Measurements from ENCODE around the gene CDK2.
"Not testable (repeated sequence)": the region's sequence is repeated elsewhere in the genome, so short reads cannot be mapped to it uniquely, and the experiment has no call there.

The CDK2 gene

DNA sequence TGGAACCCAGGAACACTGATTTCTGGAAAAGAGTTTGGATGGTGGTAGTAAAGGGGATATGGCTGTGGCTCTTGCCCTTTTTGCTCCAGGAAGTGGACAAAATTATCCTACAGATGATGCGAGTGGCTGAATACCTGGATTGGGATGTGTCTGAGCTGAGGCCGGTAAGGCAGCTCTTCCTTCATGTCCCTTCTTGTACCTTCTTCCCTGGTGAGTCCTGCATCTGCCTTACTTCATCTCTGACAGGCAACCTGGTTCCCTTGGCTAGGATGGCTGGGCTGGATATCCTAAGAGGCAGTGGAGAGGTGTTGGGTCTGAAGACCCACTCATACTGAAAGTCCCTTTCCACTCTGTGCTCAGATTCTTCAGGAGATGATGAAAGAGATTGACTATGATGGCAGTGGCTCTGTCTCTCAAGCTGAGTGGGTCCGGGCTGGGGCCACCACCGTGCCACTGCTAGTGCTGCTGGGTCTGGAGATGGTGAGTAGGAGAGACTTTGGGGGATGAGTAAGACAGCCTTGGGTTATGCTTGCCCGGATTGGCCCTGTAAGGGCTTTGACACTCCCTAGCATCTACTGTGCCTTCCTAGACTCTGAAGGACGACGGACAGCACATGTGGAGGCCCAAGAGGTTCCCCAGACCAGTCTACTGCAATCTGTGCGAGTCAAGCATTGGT lies 27.7 kb upstream of the CDK2 start:
- peak in 1 of 2 donors; percentile 26 for DNase-seq

- DNase-seq, result peak; percentile 83 to 87
Measured at GRCh38 chr12:55940065-55940732, 26.4 kb upstream of the CDK2 start.

GRCh38 chr12:55942055-55942454 lies 24.6 kb upstream of the CDK2 start:
- DNase-seq, result no peak

DNA sequence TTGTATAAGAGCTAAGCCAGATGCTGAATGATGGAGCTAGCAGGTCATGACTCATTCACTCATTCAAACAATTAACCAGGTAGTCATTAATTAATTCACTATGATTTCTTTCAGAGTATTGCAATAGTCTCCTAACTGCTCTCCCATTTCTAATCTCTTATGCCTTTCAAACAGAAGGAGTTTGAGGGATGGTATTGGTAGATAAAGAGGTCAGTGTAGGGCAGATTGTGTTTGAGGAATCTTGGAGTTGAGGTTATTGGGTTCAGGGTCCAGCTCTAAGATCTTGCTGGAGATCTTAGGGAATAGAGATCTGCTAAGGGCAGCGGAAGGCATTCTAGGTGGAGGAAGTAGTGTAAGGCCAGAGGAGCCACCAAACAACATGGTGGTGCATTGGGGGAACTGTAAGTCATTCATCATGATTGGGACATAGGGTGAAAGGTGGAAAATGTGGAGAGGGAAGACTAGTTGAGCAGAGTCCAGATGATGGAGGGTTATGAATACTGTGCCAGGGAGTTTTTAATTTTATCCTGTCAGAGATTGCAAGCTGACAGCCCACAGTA lies 24.0 kb upstream of the CDK2 start:
- DNase-seq, result no peak

DNA sequence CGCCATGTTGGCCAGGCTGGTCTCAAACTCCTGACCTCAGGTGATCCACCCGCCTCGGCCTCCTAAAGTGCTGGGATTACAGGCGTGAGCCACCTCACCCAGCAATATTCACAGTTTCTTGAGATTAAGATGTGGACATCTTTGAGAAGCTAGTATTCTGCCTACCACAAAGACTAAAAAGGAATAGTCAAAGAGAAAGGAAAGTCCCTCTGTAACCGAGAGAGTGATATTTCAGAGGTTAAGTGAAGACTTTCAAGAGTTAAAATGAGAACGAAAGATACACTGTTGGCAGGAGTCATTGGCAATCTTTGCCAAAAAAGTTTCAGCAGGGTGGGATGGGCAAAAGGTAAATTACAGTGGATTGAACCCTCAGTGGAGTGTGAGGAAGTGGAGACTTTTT lies 20.1 kb upstream of the CDK2 start:
- DNase-seq, result no peak

DNA sequence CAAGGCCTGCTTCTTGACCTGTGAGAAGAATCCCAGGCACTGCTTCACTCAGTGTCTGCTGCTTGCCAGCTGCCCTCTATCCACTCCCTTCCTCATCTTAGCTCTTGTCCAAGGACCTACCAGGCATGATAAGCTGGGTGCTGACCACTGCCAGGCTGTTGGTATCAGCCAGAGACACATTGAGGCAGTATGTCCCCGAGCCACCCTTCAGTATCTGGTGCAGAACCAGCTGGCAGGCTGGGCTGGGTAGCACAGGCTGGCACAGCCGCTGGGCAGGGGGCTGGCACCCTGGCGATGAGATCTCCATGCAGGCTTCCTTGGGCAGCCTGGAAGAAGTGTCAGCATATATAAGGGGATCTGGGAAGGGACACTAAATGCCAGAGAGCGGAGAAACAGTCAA lies 11.3 kb upstream of the CDK2 start:
- no peak for DNase-seq

DNA sequence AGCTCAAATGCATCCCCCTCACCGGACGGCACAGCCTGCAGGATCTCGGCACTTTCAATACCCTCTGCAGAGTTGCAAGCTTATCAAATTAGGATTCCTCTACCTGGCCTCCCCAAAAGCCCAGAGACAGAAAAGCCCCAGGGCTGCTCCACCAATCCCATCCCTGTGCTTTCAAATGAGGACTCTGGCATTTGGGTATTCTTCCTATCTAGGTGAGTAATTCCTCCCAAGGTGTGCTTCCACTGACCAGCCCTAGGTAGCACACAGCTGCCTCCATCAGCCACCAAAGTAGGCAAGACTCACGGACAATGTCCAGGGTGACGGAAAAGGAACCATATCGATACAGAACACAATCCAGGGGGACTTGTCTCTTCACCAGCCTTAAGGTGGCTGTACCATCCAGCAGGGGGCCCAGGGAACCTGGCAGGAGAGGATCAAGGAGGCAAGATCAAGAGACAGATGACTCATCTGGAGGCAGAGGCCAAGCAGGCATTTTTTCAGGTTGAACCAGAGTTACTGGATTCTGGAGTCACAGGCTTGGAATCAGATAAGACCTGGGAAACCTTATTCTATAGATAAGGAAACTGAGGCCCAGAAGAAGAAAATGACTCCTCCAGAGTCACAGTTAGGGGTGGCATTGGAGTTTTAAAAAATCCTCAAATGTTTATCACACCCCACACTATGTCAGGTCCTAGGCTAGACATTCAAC lies 10.7 kb upstream of the CDK2 start:
- DNase-seq, result peak; percentile 52 to 59

GRCh38 chr12:55957106-55957859 lies 9.3 kb upstream of the CDK2 start:
- no peak for DNase-seq

GRCh38 chr12:55963760-55964159 lies 2.9 kb upstream of the CDK2 start:
- DNase-seq, result no peak

DNA sequence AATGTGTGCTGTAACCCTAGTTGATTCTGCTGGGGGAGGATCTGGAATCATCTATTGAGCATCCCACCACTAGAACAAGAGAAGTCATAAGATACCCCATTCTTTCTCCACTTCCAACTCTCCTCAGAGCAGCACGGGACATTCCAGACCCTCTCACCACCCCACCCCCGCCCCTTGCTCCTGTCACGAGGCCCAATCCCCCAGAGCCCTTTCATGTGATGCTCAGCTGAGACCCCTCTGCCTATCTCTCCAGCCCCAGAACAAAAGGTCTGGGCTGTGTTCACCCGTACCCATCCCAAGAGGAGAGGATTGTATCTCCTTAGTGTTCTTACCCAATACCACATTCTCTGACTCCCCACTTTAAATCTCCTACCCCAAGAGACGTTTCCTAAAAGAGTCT lies 1.4 kb upstream of the CDK2 start:
- no peak for DNase-seq

GRCh38 chr12:55965941-55966407 lies 656 bp upstream of the CDK2 start, which contains the start of gene PMEL:
TSS of gene PMEL (minus strand) at chr12:55966042. CDS start at chr12:55966011, 31 bp downstream.
- DNase-seq, result no peak

GRCh38 chr12:55969356-55969755 lies 2.7 kb downstream of the CDK2 start:
- DNase-seq, result no peak

- no peak for DNase-seq
Measured at GRCh38 chr12:55970775-55971174, 4.1 kb downstream of the CDK2 start.

DNA sequence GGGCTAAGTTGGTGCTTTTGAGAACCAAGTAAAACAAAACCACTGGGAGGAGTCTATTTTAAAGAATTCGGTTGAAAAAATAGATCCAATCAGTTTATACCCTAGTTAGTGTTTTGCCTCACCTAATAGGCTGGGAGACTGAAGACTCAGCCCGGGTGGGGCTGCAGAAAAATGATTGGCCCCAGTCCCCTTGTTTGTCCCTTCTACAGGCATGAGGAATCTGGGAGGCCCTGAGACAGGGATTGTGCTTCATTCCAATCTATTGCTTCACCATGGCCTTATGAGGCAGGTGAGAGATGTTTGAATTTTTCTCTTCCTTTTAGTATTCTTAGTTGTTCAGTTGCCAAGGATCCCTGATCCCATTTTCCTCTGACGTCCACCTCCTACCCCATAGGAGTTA lies 5.4 kb downstream of the CDK2 start:
- no peak for DNase-seq

GRCh38 chr12:55972456-55972855 lies 5.8 kb downstream of the CDK2 start:
- no peak for DNase-seq

DNA sequence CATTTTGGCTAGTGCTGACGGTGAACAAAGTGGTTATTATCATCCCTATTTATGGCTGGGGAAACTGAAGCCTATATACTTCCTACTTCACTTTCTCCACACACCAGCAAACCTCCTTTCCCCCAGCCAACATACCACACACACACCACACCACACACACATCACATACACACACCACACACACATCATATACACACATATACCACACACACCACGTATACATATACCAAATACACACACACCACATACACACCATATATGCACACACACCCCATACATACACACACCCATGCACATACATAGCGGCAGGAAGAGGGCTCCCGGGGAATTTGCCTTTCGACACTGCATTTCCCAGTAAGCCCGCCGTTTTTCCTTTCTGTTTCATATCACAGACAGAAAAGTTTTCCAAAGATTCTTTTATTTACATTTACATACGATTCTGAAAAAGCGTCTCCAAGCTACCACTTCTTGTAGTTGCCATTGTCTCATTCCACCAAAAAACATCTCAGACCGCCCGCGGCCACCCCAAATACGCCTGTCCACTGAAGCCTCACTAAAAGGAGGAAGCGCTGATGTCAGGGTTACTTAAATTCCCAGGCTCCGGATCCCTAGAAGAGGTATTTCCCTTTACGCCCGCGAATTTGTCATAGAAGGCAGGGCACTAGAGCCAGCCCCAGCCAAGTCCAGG lies 6.4 kb downstream of the CDK2 start:
- no peak for DNase-seq

DNA sequence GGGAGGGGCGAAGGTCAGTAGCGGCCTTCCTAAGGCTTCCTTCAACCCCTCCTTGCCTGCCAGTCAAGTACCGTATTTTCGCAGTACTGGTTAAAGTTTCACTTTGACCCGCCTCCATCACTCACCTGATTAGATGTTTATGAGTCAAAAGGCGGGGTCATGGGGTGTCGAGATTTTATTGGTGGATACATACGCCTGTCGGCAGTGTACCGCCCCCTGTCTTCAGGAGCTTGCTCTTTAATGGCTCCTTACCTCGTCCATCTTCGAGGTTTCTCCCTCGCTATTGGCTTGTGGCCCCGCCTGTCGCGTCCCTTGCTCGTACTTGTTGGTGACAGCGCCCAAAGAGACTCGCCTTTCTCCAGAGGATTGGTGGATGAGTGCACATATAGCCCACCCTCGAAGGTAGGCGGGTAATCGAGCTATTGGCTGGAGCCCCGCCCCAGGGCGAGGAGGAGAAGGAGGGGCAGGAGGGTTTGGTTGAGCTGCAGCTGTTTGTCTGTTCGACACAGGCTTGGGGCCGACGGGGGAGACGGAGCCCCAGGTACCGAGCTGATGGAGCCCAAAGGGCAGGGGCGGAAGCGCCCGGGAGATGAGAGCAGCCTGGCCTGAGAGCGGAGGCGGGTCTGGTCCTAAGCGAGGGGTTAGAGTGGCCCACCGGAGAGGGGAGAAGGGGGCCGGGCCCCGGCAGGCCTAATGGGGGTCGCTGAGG lies 7.1 kb downstream of the CDK2 start, which contains the start of gene RAB5B:
TSS of gene RAB5B (plus strand) at position 480 of the 709 bp plus-strand sequence. CDS start 12,883 bp downstream, outside the sequence.
- peak; percentile 95 to 97 for DNase-seq

GRCh38 chr12:55974308-55974730 lies 7.7 kb downstream of the CDK2 start:
- DNase-seq, result peak; percentile 39 to 52

GRCh38 chr12:55978393-55978792 lies 11.8 kb downstream of the CDK2 start:
- no peak for DNase-seq

- DNase-seq, result no peak
Measured at GRCh38 chr12:55979069-55979468, 12.4 kb downstream of the CDK2 start.

DNA sequence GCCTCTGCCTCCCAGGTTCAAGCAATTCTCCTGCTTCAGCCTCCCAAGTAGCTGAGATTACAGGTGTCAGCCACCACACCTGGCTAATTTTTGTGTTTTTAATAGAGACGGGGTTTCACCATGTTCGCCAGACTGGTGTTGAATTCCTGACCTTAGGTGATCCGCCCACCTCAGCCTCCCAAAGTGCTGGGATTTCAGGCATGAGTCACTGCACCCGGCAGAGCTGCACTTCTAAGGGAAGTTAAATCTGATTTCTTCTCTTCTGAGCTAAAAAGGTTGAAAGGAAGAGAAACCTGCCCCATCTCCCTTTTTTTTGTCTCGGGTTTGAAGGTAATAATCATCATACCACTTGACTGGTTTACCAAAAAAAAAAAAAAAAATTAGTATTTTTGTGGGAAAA lies 15.3 kb downstream of the CDK2 start:
- not testable (repeated sequence) for DNase-seq

Measured in stimulated activated CD4-positive, alpha-beta T cell treated with anti-CD3 and anti-CD28 coated beads, Interleukin-2, amount 100 ng/mL, for 24 hours (primary cell).